Measurements from ENCODE around the gene SLC25A22.
A peak's percentile ranks its signal among the peaks of the same experiment; 100 is the strongest.

The SLC25A22 gene

DNA sequence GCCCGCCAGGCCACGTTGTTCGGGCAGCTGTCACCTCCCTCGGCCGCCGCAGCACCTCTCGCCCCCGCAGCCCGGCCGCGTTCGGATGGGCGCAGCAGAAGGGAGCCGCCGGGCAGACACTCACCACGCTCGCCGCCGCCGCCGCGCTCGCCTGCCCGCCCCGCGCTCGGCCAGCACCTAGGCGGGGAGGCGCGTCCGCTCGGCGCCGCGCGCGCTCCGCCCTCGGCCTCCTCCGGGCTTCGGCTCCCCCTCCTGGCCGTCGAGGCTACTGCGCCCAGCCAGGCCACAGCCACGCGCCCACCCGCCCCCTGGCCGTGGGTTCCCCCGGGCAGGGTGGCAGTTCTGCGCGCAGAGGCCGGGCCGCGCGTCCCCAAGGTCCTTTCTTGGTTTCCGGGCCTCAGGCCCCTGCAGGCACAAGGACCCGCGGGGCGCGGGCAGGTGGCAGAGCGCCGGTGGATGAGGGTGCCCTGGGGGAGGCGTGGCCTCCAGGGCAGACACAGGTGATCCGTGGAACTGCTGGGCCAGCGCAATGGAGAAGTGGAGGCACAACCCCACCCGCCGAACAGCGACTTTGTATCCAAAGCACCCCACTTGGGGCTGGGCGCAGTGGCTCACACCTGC, at the start of gene SLC25A22:
Gene SLC25A22, minus strand, starts transcription at position 189 of the 621 bp plus-strand sequence. CDS start 3,275 bp downstream, outside the sequence.
- DNase-seq (ENCODE audit: low read depth) = no peak

DNA sequence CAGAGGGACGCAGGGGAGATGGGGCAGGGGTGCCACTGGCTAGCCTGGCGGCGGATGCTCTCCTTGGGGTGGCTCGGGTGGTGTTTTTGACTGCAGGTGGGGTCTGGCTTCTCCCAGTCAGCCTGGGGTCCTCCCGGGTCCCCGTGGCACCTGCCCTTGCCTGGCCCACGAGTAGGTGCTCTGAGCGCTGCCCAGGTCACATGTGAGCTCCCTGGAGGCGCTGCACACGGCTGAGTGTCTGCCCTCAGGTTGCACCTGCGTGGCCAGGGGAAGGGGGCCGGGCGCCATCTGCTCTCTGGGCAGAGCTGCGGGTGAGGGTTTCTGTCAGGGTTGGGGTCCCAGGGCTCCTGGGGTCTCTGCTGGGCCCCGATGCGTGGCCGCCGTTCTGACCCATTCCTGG, 49.8 kb upstream of the SLC25A22 start:
- DNase-seq (ENCODE audit: low read depth) = no peak

DNA sequence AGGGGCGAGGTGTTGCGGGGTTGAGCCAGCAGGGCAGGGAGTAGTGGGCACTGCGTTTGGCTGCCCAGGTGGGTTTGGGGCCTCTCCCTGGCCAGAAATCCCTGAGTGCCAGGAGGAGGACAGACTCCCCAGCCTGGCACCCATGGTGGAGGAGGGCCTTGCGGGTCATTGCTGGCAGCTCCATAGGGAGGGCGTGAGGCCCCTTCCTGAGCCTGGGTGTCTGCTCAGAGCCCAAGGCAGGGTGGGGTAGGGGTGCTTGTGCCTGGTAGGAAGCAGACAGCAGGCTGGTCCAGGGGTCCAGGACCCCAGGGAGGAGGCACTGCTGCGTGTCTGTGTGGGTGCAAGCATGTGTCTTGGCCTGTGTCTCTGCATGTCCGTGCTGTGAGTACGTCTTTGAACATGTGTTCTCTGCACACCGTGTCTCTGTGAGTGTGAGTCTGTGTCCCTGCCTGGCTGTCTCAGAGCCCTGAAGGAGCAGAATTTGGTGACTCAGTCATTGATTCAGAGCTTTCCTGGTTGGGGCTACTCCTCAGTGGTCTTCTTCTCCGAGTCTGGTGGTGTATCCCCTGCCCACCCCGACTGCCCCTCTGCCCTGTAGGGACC, 48.5 kb upstream of the SLC25A22 start:
- no peak for DNase-seq (ENCODE audit: low read depth)

GRCh38 chr11:845872-846495, 47.9 kb upstream of the SLC25A22 start:
- DNase-seq (ENCODE audit: low read depth) = no peak

- peak; percentile 49 for DNase-seq (ENCODE audit: low read depth)
These were observed 46.9 kb upstream of the SLC25A22 start for GRCh38 chr11:844693-845644.

- peak; percentile 88 for DNase-seq (ENCODE audit: low read depth)
These were observed 46.0 kb upstream of the SLC25A22 start for GRCh38 chr11:843818-844692.

- DNase-seq (ENCODE audit: low read depth) = no peak
These were observed 45.1 kb upstream of the SLC25A22 start for GRCh38 chr11:843086-843734.

DNA sequence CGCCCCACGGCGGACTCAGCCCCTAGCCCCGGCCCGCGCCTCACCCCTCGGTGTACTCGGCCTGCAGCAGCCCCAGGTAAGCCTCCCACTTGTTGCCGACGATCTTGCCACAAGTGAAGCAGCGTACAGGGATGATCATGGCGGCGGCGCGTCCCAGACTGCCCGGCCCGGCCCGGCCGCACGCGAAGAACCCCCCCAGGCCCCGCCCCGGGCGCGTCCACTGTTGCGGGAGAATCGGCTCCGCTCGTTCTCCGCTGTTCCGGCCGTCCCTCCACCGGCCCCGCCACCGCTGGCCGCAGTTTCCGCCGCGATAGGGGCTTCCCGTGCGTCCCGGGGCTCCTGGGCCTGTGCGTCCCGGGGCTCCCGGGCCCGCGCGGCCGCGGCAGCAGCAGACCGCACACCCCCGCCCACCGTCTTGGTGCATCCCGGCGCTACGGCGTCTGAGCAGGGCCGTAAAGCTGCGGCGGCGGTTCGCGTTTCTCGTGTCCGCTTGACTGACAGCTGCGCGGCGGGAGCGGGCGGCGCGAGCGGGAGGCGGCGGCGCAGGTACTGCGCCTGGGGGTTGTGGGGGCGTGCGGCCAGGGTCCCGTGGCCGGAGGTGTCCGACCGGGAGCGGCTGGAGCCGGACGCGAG, 44.4 kb upstream of the SLC25A22 start, which contains the start of the genes POLR2L and TSPAN4:
Gene POLR2L, minus strand, starts transcription at position 160 of the 633 bp plus-strand sequence. Its CDS starts 21 bp downstream, at position 139.
Gene TSPAN4, plus strand, starts transcription at position 483 of the 633 bp plus-strand sequence. CDS start 7,453 bp downstream, outside the sequence.
- no peak for DNase-seq (ENCODE audit: low read depth)

GRCh38 chr11:841981-842369, 43.9 kb upstream of the SLC25A22 start:
- DNase-seq (ENCODE audit: low read depth) = no peak

- DNase-seq (ENCODE audit: low read depth) = no peak
These were observed 42.0 kb upstream of the SLC25A22 start for GRCh38 chr11:839875-840617.

- DNase-seq (ENCODE audit: low read depth) = no peak
These were observed 41.2 kb upstream of the SLC25A22 start for GRCh38 chr11:839280-839623.

DNA sequence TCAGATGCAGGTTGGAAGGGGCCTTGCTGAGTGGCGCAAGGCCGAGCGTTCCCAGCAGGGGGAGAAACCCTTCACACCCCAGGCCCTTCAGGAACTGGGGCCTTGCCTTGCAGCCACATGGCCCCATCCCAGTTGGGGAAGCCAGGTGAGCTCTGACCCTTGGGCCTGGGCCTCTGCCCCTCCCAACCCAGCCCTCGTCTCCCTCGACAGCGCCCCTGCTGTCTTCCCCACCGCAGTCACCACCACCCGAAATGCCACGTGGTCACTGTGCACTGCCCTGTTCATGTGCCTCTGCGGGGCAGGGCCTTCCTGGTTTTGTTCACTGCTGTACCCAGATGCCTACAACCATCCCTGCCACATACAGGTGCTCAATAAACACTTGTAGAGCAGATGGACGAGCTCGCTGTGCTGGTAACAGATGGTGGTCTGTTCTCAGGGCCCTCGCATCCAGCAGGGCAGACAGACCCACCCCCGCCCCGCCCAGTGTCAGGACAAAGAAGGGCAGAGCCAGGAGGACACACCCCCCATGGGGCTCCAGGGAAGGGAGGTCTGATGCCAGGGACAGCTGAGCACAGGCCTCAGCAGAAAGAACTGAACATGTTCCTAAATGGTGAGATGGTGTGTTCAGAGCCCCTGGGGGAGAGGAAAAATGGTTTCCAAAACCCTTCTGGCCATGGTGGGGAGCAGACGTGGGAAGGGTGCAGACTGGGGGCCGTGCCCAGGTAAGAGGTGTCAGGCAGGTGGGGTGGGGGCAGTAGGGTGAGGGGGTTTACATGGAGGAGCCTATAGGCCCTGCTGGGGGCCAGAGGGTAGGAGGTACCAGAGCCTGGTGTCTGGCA, 40.6 kb upstream of the SLC25A22 start:
- no peak for DNase-seq (ENCODE audit: low read depth)

DNA sequence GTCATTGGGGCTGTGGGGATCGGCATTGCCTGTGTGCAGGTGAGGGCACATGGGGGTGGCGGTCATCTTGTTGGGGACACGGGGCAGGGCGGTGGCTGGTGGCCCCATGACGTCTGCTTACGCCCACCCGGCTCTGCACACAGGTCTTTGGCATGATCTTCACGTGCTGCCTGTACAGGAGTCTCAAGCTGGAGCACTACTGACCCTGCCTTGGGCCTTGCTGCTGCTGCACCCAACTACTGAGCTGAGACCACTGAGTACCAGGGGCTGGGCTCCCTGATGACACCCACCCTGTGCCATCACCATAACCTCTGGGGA, 39.9 kb upstream of the SLC25A22 start:
- DNase-seq (ENCODE audit: low read depth) = no peak

GRCh38 chr11:837189-837989, 39.3 kb upstream of the SLC25A22 start:
- no peak for DNase-seq (ENCODE audit: low read depth)

DNA sequence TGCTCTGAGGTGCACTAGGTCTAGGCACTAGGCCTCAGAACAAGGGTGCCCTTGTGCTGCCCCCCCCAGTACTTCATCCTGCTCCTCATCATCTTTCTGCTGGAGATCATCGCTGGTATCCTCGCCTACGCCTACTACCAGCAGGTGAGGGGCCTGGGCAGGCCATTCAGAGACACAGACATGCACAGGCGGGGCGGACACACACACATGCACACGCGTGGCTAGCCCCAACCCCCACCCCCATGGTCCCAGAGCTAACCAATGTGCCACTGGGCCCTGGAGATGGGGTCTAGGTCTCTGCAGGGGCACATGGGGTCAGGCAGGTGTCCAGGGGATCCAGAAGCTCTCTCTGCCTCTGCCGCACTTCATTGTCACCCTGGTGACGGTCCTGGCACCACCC, 38.6 kb upstream of the SLC25A22 start:
- DNase-seq (ENCODE audit: low read depth) = no peak

DNA sequence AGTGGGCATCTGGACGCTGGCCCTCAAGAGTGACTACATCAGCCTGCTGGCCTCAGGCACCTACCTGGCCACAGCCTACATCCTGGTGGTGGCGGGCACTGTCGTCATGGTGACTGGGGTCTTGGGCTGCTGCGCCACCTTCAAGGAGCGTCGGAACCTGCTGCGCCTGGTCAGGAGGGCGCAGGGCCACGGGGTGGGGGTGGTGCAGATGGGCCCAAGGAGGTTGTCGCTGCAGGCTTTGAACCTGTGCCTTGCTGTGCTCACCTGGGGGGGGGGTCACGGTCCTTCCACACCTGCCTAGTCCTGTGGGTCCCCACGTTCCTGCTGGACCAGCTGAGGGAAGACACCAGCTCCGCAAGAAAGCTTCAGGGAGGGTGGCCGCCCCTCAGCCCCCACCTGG, 38.2 kb upstream of the SLC25A22 start:
- DNase-seq (ENCODE audit: low read depth) = no peak

DNA sequence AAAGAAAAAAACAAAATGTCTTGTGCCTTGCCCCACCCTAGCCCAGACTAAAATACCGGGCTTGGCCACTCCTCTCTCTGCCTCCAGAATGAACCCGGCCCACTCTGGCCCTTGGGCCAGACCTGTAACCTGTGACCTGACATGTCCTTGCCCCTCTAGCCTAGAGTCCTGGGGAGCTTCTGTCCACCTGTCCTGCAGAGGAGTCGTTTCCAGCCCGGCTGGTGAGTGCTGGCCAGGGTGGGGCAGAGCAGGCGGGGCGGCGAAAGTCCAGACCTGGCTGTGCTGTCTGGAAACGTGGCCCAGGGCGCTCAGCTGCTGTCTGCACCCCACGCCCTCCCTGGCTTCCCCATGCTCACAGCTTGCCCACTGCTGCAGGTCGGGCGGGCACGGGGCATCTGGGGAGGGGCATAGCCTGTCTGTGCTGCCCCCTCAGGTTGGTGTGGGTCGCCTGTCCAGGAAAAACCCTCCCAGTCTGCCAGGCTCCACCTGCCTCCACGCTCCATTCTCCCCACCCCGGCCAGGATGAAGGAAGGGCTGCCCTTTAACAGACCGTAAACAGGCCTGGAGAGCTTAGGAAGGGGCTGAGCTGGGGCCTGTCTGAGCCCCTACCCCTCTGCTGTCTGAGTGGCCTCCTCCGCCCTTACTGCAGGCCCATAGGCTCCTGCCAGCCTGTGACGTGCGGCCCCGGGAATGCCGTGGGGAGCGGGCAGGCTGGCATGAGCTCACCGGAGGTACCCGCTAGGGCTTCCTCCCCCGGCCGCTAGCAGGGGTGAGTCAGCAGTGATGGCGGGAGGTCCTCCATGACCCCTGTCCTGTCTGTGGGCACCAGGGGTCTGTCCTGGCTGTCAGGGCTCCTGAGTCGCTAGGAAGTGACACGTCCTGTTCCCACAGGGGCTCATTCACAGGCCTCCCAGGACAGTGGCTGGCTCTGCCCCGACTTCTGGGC, 36.6 kb upstream of the SLC25A22 start:
- DNase-seq (ENCODE audit: low read depth) = peak; percentile 56
